A549 (cell line): ENCODE results near the gene PDE8A. TPM values are rescaled to one million over a fixed set of nuclear protein-coding genes. Genes with fewer than 3 reads are reported as not detected.

Source experiments
- ATAC-seq, 2 experiments: fragments of 200-7000 bp in 1 of 2; fragments of >200 bp in 1 of 2; cut with Nextera tagmentation in 1 of 2; cut with Tn5 transposase in 1 of 2; 3 replicates each; pipeline versions ENCODE4 v1.8.0 to v1.9.1; 2018 to 2020; ENCODE audit warnings: mild to moderate bottlenecking in 1 of 2, moderate library complexity in 1 of 2
- CTCF ChIA-PET: fragments of 300-600 bp; sonication (Branson Sonifier 250); formaldehyde crosslinking; extraction: SDS; loops from one replicate; lab custom pipeline; 2021; ENCODE audit warnings: antibody characterized with exemption, inconsistent platforms; lab: Yijun Ruan, JAX
- POLR2A ChIA-PET: fragments of 350-600 bp; formaldehyde crosslinking; extraction: SDS; loops from one replicate; lab custom pipeline; 2021; ENCODE audit warnings: antibody characterized with exemption, inconsistent platforms; lab: Yijun Ruan, JAX
- DNase-seq, 2 experiments: peaks; one replicate each; pipeline versions ENCODE4 v3.0.0 to v3.0.0-alpha.2; 2011 to 2016; ENCODE audit warnings: low read depth in 1 of 2, low spot score in 1 of 2
- FAIRE-seq: peaks from 2 replicates; lab custom pipeline; 2011; peaks lifted over from hg19 to GRCh38; lab: Jason Lieb, UNC
- H3K27ac ChIP-seq, 2 experiments: fragments of >200 bp; sonication (Bioruptor Twin); formaldehyde crosslinking; 3 replicates each; pipeline ENCODE4 v1.5.1; 2016 to 2017
- H3K4me1 ChIP-seq: fragments of >200 bp; sonication (Bioruptor Twin); formaldehyde crosslinking; 3 replicates; pipeline ENCODE4 v1.6.1; 2016
- H3K4me2 ChIP-seq: fragments of >200 bp; sonication (Bioruptor Twin); formaldehyde crosslinking; 3 replicates; pipeline ENCODE4 v1.6.1; 2016
- H3K4me3 ChIP-seq: fragments of >200 bp; sonication (Bioruptor Twin); formaldehyde crosslinking; 3 replicates; pipeline ENCODE4 v1.5.1; 2016
- H3K9me3 ChIP-seq: fragments of >200 bp; sonication (Bioruptor Twin); formaldehyde crosslinking; 3 replicates; pipeline ENCODE4 v1.6.1; 2016
- BHLHE40 ChIP-seq: IDR thresholded peaks from 2 replicates; pipeline ENCODE4 v1.6.1; 2012; ENCODE audit warnings: low read depth, low read length, inconsistent platforms
- CEBPB ChIP-seq, 2 experiments: fragments of >200 bp in 1 of 2; sonication (Bioruptor Twin) in 1 of 2; formaldehyde crosslinking in 1 of 2; IDR thresholded peaks; 2 replicates each; pipeline ENCODE4 v1.6.1; 2012 to 2016
- CHD2 ChIP-seq: fragments of 150-350 bp; IDR thresholded peaks from 2 replicates; pipeline ENCODE4 v1.6.1; 2014; ENCODE audit warnings: low read length; ENCODE audit not compliant: partially characterized antibody
- FOXS1 ChIP-seq: fragments of 250-450 bp; sonication (Bioruptor Pico); IDR thresholded peaks from 2 replicates; pipeline ENCODE4 v1.5.0; 2020; ENCODE audit warnings: mild to moderate bottlenecking, moderate library complexity
- HDAC2 ChIP-seq: fragments of 200-600 bp; sonication (generic); IDR thresholded peaks from 2 replicates; pipeline ENCODE4 v1.6.1; 2016
- HOXB5 ChIP-seq: fragments of 250-450 bp; sonication (Bioruptor Pico); IDR thresholded peaks from 2 replicates; pipeline ENCODE4 v1.5.0; 2020; ENCODE audit warnings: mild to moderate bottlenecking, moderate library complexity
- MAZ ChIP-seq: fragments of 150-350 bp; IDR thresholded peaks from 2 replicates; pipeline ENCODE4 v1.6.1; 2014; ENCODE audit warnings: antibody characterized with exemption, low read depth, low read length, borderline replicate concordance
- MYC ChIP-seq: IDR thresholded peaks from 2 replicates; pipeline ENCODE4 v1.6.1; 2012; ENCODE audit warnings: mild to moderate bottlenecking, inconsistent platforms, low read length, improper control_type of control experiment, borderline replicate concordance
- NFE2L2 ChIP-seq: fragments of 150-350 bp; conservative IDR thresholded peaks from 2 replicates; pipeline ENCODE4 v1.6.1; 2014; ENCODE audit warnings: low read length
- NPAS2 ChIP-seq: fragments of 250-450 bp; sonication (Bioruptor Pico); IDR thresholded peaks from 2 replicates; pipeline ENCODE4 v1.8.0; 2022; ENCODE audit warnings: mild to moderate bottlenecking, moderate library complexity, borderline replicate concordance
- POLR2A ChIP-seq: IDR thresholded peaks from 2 replicates; pipeline ENCODE4 v1.6.1; 2012; ENCODE audit warnings: mild to moderate bottlenecking, low read length
- RAD21 ChIP-seq, 2 experiments: fragments of >200 bp in 1 of 2; sonication (Bioruptor Twin) in 1 of 2; formaldehyde crosslinking in 1 of 2; IDR thresholded peaks in 1 of 2; conservative IDR thresholded peaks in 1 of 2; 2 replicates in 1 of 2; 3 replicates in 1 of 2; pipeline ENCODE4 v1.6.1; 2012 to 2018; ENCODE audit warnings: inconsistent platforms in 1 of 2
- RNF2 ChIP-seq: fragments of 200-600 bp; sonication (generic); IDR thresholded peaks from 2 replicates; pipeline ENCODE4 v1.6.1; 2016; ENCODE audit warnings: low read depth, mild to moderate bottlenecking, antibody characterized with exemption, moderate library complexity, borderline replicate concordance
- TP53 ChIP-seq: fragments of 250-450 bp; sonication (Bioruptor Pico); IDR thresholded peaks from 2 replicates; pipeline ENCODE4 v1.5.0; 2021; ENCODE audit warnings: mild to moderate bottlenecking, moderate library complexity
- WGBS: methylation state at CpG from one replicate; pipeline ENCODE4 v1.1.6; 2017; ENCODE audit errors: missing lambda C conversion rate; 5-methylcytosine and 5-hydroxymethylcytosine counted together
- polyA plus RNA-seq, 4 experiments: library from polyadenylated mRNA; depleted of rRNA in 3 of 4; stranded (reverse); fragments of >200 nt; fragmentation: RNase III in 1 of 4; extraction: RNeasy Plus Mini Kit Qiagen cat#74134 plus additional on column Dnase treatment in 1 of 4; gene quantifications; 2 replicates in 3 of 4; 3 replicates in 1 of 4; pipeline ENCODE4 v1.2.3, GENCODE V29; 2011 to 2017
- TF ChIP-seq, protein P1 (sequence below): IDR thresholded peaks from 2 replicates; pipeline ENCODE4 v1.6.1; 2012
- TF ChIP-seq, protein P2 (sequence below): IDR thresholded peaks from 2 replicates; pipeline ENCODE4 v1.6.1; 2012; ENCODE audit warnings: low read depth, borderline replicate concordance
- TF ChIP-seq, protein P3 (sequence below): fragments of 250-450 bp; sonication (Bioruptor Pico); IDR thresholded peaks from 2 replicates; pipeline ENCODE4 v1.5.0; 2021; ENCODE audit warnings: mild to moderate bottlenecking, moderate library complexity, borderline replicate concordance
- TF ChIP-seq, protein P4 (sequence below): fragments of 250-450 bp; sonication (Bioruptor Pico); IDR thresholded peaks from 2 replicates; pipeline ENCODE4 v1.5.0; 2020; ENCODE audit warnings: low read depth, mild to moderate bottlenecking, moderate library complexity
- TF ChIP-seq, protein P5 (sequence below): fragments of >200 bp; sonication (Bioruptor Twin); formaldehyde crosslinking; IDR thresholded peaks from 2 replicates; pipeline ENCODE4 v1.6.1; 2016
- TF ChIP-seq, protein P6 (sequence below): fragments of 200-600 bp; sonication (generic); IDR thresholded peaks from 2 replicates; pipeline ENCODE4 v1.6.1; 2016; ENCODE audit warnings: antibody characterized with exemption, mild to moderate bottlenecking, moderate library complexity
- TF ChIP-seq, protein P7 (sequence below): fragments of 150-350 bp; IDR thresholded peaks from 2 replicates; pipeline ENCODE4 v1.6.1; 2014; ENCODE audit warnings: low read depth, mild to moderate bottlenecking, low read length

Gene PDE8A
- polyA plus RNA-seq, 2 of the 4 experiments (the other 2 are of a cell fraction) = 45.3 to 204 TPM

DNA sequence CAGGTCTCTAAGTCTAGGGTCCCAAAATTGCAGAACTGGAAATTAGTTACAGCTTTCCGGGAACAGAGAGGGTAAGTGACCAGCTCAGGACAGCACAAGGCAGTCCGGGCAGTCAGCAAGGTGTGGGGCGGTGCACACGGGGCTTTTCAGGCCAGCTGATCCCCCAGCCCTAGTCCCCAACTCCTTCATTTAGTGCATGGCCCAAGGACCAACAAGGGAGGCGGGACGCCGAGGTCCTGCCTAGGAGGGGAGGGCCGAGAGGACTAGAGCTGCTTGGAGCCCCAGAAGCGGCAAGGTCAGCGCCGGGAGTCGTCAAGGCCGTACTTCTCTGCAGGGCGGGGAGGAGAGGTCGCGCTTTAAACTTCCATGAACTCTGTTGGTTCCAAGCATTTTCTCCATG, 2.0 kb upstream of the PDE8A start:
- 44% methylated on average over 16 of the region's 16 CpGs for WGBS
- ChIA-PET CTCF (interaction anchor here (0.7 to 6.2 kb wide), 10 partner anchors 9 to 381 kb away, joined by 3 to 80 read pairs (median 8); no protein-coding TSS in a partner anchor), POLR2A (interaction anchor here (0.8 to 1.5 kb wide), 4 partner anchors 25 to 264 kb away, joined by 3 to 5 read pairs (median 4); partner anchors contain the start of gene SEC11A)
- peak overlapping the region; percentile 86 for H3K4me2 ChIP-seq
- ATAC-seq (peak in 1 of 2 experiments; percentile 2; a peak in 3 of 6 replicates), DNase-seq (peak in 1 of 2 experiments; percentile 38), FAIRE-seq (no peak)
- peak overlapping the region; percentile 91 for H3K4me3 ChIP-seq
- peak overlapping the region; percentile 97 to 98 for H3K27ac ChIP-seq
- TF ChIP-seq BHLHE40 = no peak
- TF ChIP-seq, protein P1, sequence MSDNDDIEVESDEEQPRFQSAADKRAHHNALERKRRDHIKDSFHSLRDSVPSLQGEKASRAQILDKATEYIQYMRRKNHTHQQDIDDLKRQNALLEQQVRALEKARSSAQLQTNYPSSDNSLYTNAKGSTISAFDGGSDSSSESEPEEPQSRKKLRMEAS = no peak
- TF ChIP-seq HDAC2 = no peak
- TF ChIP-seq, protein P2, sequence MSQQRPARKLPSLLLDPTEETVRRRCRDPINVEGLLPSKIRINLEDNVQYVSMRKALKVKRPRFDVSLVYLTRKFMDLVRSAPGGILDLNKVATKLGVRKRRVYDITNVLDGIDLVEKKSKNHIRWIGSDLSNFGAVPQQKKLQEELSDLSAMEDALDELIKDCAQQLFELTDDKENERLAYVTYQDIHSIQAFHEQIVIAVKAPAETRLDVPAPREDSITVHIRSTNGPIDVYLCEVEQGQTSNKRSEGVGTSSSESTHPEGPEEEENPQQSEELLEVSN = no peak
- no peak for TF ChIP-seq FOXS1 (CRISPR knock-in tag)
- H3K4me1 ChIP-seq = peaks cover 23% of the 10 kb centered on the region
- H3K9me3 ChIP-seq = no peaks in the 10 kb centered on the region

DNA sequence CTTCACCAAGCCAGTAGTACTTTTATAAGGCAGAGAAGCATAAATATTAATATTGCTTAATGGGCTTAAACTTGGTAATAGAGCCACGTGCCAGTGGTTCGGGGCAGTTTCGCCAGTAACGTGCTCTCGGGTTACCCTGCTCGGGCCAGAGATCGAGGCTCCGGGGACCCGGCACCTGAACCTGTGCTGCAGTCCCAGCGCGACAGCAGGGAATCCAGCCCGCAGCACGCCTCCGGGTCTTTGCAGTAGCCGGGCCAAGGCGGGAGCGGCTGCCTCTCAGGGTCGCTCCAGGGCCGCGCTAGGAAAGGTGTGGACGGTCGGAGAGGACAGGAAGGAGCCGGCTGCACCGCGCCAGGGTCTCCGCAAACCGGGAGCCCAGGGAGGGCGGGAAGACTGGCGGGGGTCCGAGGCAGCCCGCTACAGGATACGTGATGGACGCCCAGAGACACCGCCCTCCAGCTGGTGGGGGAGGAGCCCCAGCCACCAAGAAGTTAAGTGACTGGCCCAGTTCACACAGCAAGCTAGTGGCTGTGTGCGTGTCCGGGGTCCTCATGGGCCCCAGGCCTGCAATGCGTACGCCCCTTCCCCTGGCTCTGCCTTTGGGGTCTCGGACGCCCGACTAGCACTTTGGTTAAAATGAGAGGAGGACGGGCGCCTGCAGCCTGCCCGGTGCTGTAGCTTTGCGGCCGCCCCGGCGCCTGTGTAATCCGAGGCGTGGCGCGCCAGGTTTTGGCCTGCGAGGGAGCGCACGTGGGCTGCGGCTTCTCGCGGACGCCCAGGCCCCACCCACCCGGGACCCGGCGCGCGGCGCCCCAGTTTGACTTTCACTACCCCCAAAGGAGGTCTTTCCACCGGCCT, 1.2 kb upstream of the PDE8A start:
- Histone ChIP-seq H3K4me2 (peak overlapping the region; percentile 86), H3K4me3 (peak overlapping the region; percentile 91), H3K9me3 (no peaks in the 10 kb centered on the region), H3K4me1 (peaks cover 31% of the 10 kb centered on the region), H3K27ac (peak overlapping the region; percentile 97 to 98)
- ATAC-seq (peak; percentile 79 to 86), DNase-seq (peak; percentile 93 to 96), FAIRE-seq (no peak)
- ChIA-PET POLR2A (interaction anchor here (0.6 to 4.2 kb wide), 13 partner anchors 11 to 392 kb away, joined by 3 to 50 read pairs (median 4); no protein-coding TSS in a partner anchor), CTCF (interaction anchor here (0.7 to 6.2 kb wide), 21 partner anchors 10 to 382 kb away, joined by 3 to 80 read pairs (median 4); no protein-coding TSS in a partner anchor)
- whole genome bisulfite sequencing = under 1% methylated on average over 54 of the region's 66 CpGs
- TF ChIP-seq, protein P2 = peak; percentile 90
- TF ChIP-seq POLR2A (peak; percentile 90), HOXB5 (0 out of 2 replicates have a peak, but pooled peaks have one; percentile 45), CEBPB (IDR thresholded peaks at IDR 0.05) (peak in 1 of 2 experiments; percentile 18; a peak in 1 of 4 replicates), FOXS1 (CRISPR knock-in tag) (no peak), NFE2L2 (no peak), RAD21 (conservative IDR thresholded peaks at IDR 0.05 in 1 of 2, IDR thresholded peaks at IDR 0.05 in 1 of 2) (peak in 1 of 2 experiments; percentile 21; a peak in 3 of 5 replicates), RNF2 (no peak), TP53 (CRISPR knock-in tag) (0 out of 2 replicates have a peak, but pooled peaks have one; percentile 34), MYC (peak; percentile 88), NPAS2 (0 out of 2 replicates have a peak, but pooled peaks have one; percentile 44), CHD2 (no peak), MAZ (no peak)
- TF ChIP-seq, protein P3, sequence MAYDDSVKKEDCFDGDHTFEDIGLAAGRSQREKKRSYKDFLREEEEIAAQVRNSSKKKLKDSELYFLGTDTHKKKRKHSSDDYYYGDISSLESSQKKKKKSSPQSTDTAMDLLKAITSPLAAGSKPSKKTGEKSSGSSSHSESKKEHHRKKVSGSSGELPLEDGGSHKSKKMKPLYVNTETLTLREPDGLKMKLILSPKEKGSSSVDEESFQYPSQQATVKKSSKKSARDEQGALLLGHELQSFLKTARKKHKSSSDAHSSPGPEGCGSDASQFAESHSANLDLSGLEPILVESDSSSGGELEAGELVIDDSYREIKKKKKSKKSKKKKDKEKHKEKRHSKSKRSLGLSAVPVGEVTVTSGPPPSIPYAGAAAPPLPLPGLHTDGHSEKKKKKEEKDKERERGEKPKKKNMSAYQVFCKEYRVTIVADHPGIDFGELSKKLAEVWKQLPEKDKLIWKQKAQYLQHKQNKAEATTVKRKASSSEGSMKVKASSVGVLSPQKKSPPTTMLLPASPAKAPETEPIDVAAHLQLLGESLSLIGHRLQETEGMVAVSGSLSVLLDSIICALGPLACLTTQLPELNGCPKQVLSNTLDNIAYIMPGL (CRISPR knock-in tag) = 0 out of 2 replicates have a peak, but pooled peaks have one; percentile 6
- TF ChIP-seq, protein P4, sequence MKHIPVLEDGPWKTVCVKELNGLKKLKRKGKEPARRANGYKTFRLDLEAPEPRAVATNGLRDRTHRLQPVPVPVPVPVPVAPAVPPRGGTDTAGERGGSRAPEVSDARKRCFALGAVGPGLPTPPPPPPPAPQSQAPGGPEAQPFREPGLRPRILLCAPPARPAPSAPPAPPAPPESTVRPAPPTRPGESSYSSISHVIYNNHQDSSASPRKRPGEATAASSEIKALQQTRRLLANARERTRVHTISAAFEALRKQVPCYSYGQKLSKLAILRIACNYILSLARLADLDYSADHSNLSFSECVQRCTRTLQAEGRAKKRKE = 0 out of 2 replicates have a peak, but pooled peaks have one; percentile 35
- TF ChIP-seq, protein P5, sequence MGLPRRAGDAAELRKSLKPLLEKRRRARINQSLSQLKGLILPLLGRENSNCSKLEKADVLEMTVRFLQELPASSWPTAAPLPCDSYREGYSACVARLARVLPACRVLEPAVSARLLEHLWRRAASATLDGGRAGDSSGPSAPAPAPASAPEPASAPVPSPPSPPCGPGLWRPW = no peak
- TF ChIP-seq, protein P6, sequence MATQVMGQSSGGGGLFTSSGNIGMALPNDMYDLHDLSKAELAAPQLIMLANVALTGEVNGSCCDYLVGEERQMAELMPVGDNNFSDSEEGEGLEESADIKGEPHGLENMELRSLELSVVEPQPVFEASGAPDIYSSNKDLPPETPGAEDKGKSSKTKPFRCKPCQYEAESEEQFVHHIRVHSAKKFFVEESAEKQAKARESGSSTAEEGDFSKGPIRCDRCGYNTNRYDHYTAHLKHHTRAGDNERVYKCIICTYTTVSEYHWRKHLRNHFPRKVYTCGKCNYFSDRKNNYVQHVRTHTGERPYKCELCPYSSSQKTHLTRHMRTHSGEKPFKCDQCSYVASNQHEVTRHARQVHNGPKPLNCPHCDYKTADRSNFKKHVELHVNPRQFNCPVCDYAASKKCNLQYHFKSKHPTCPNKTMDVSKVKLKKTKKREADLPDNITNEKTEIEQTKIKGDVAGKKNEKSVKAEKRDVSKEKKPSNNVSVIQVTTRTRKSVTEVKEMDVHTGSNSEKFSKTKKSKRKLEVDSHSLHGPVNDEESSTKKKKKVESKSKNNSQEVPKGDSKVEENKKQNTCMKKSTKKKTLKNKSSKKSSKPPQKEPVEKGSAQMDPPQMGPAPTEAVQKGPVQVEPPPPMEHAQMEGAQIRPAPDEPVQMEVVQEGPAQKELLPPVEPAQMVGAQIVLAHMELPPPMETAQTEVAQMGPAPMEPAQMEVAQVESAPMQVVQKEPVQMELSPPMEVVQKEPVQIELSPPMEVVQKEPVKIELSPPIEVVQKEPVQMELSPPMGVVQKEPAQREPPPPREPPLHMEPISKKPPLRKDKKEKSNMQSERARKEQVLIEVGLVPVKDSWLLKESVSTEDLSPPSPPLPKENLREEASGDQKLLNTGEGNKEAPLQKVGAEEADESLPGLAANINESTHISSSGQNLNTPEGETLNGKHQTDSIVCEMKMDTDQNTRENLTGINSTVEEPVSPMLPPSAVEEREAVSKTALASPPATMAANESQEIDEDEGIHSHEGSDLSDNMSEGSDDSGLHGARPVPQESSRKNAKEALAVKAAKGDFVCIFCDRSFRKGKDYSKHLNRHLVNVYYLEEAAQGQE = no peak
- TF ChIP-seq, protein P7, sequence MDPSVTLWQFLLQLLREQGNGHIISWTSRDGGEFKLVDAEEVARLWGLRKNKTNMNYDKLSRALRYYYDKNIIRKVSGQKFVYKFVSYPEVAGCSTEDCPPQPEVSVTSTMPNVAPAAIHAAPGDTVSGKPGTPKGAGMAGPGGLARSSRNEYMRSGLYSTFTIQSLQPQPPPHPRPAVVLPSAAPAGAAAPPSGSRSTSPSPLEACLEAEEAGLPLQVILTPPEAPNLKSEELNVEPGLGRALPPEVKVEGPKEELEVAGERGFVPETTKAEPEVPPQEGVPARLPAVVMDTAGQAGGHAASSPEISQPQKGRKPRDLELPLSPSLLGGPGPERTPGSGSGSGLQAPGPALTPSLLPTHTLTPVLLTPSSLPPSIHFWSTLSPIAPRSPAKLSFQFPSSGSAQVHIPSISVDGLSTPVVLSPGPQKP = no peak
